Measurements from ENCODE around the gene YBX2.

- TF ChIP-seq, protein P1, sequence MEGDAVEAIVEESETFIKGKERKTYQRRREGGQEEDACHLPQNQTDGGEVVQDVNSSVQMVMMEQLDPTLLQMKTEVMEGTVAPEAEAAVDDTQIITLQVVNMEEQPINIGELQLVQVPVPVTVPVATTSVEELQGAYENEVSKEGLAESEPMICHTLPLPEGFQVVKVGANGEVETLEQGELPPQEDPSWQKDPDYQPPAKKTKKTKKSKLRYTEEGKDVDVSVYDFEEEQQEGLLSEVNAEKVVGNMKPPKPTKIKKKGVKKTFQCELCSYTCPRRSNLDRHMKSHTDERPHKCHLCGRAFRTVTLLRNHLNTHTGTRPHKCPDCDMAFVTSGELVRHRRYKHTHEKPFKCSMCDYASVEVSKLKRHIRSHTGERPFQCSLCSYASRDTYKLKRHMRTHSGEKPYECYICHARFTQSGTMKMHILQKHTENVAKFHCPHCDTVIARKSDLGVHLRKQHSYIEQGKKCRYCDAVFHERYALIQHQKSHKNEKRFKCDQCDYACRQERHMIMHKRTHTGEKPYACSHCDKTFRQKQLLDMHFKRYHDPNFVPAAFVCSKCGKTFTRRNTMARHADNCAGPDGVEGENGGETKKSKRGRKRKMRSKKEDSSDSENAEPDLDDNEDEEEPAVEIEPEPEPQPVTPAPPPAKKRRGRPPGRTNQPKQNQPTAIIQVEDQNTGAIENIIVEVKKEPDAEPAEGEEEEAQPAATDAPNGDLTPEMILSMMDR (IDR thresholded peaks at IDR 0.05) = no peak
- peak in 1 of 4 donors; percentile 52 for TF ChIP-seq POLR2AphosphoS5 (IDR thresholded peaks at IDR 0.05)
These were observed 5.0 kb downstream of the YBX2 start for GRCh38 chr17:7289256-7290032.
